Activated naive CD4-positive, alpha-beta T cell treated with anti-CD3 and anti-CD28 coated beads for 36 hours (primary cell): ENCODE measurements around the gene PRSS3. TPM values are rescaled to one million over a fixed set of nuclear protein-coding genes. Genes with fewer than 3 reads are reported as not detected.
"Not testable (repeated sequence)": the region's sequence is repeated elsewhere in the genome, so short reads cannot be mapped to it uniquely, and the experiment has no call there.

Experiments
- CTCF ChIA-PET: fragments of 350-600 bp; sonication (Branson Sonifier 250); formaldehyde crosslinking; loops from one replicate; lab custom pipeline; 2021; ENCODE audit warnings: antibody characterized with exemption; lab: Charles Lee
- DNase-seq: peaks from one replicate; pipeline ENCODE4 v3.0.0-alpha.2; 2020
- H3K27ac Mint-ChIP-seq: one replicate; pipeline ENCODE4 v1.8.0; 2021; ENCODE audit warnings: mild to moderate bottlenecking, mixed read lengths
- H3K27me3 Mint-ChIP-seq: one replicate; pipeline ENCODE4 v1.8.0; 2021; ENCODE audit warnings: low read depth, mixed read lengths
- H3K36me3 Mint-ChIP-seq: one replicate; pipeline ENCODE4 v1.8.0; 2021; ENCODE audit warnings: low read depth, mixed read lengths
- H3K4me1 Mint-ChIP-seq: one replicate; pipeline ENCODE4 v1.8.0; 2021; ENCODE audit warnings: low read depth, mixed read lengths
- H3K4me3 Mint-ChIP-seq: one replicate; pipeline ENCODE4 v1.8.0; 2021; ENCODE audit warnings: mild to moderate bottlenecking, moderate library complexity, mixed read lengths
- H3K9me3 Mint-ChIP-seq: one replicate; pipeline ENCODE4 v1.8.0; 2021; ENCODE audit warnings: mixed read lengths
- intact Hi-C: fragments of 100-400 bp; cut with micrococcal nuclease; formaldehyde crosslinking; loops from one replicate; pipeline ENCODE4 v1.15.1; 2023
- total RNA-seq, 2 experiments: library from RNA; stranded (reverse); gene quantifications; one replicate each; pipeline ENCODE4 v1.2.3, GENCODE V29; 2021

The PRSS3 gene
- total RNA-seq, 2 experiments from 2014 or later: not detected

DNA sequence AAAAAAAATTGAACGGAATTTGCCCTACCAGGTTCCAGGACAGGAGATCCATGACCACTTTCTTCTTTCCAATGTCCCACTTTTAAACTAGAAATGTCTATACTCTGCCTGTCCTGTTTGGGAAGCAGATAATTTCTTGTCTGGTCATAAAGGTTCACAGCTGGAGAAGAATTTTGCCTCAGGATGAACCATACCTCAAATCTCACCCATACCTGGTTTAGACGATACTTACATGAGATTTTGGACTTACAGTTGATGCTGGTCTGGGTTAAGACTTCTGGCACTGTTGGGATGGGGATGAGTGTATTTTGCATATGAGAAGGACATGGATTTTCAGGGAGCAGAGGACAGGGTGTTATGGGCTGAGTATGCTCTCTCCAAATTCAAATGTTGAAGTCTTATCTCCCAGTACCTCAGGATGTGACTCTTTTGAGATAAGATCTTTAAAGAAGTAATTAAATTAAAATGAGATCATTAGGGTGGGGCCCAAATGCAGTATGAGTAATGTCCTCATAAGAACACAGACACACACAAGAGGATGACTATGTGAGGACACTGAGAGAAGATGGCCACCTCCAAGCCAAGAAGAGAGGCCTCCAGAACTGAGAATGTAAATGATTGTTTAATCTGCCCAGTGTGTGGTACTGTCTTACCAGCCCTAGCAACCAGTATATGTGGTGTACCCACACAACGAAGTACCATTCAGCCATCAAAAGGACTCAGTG, 25.0 kb upstream of the PRSS3 start:
- CTCF ChIA-PET, H3K9me3 Mint-ChIP-seq: not testable (repeated sequence)

DNA sequence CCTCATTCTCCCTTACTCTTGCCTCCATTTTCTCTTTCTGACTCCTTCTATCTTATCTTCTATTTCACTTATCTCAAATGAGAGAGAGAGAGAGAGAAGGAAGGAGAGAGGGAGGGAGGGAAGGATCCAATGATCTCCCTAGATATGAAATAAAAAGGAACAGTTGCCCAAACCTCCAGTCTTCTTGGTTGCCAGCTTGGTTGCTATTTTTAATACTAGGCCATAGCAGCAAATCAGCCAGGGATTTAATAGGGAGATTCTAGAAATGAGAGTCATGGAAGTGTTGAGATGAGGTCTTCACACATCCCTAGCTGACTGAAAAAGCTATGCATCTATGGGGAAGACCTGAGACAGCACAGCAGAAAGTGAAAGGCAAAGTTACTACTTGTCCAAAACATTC, 22.2 kb upstream of the PRSS3 start:
- H3K4me1 Mint-ChIP-seq, H3K27ac Mint-ChIP-seq: not testable (repeated sequence)
- CTCF ChIA-PET: interaction anchor here (1.0 kb wide), 1 partner anchor 149 kb away, joined by 3 read pairs; no protein-coding TSS in a partner anchor

More for the DNA sequence above, 25.0 kb upstream of the PRSS3 start:
- H3K4me3 Mint-ChIP-seq, DNase-seq, H3K36me3 Mint-ChIP-seq, intact Hi-C loops, H3K27me3 Mint-ChIP-seq, H3K4me1 Mint-ChIP-seq, H3K27ac Mint-ChIP-seq: not testable (repeated sequence)

DNA sequence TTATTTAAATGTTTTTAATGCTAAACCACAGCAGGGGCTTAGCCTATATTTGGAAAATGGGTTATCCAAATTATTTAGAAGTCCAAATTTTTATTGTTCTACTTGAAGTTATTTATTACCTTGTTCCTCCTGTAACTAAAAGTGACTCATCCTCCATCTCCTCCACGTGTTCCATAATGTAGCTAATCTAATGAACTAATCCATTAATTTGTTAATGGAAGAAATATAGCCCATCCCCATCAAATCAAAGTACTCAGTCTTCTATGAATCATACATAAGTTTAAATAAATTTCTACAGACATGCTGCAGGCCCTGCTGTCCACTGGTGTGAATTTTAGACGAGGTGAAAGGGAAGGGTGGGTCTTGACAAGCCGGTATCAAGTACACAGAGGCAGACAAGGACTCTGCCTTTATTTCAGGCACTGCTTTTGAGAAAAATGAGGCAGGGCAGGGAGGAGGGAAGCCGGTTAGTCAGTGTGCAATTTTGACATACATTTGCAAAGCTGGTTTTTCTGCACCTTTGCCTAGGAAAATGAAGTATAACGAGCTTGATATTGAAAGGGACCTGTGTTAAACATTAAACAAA, 21.2 kb upstream of the PRSS3 start:
- H3K4me3 Mint-ChIP-seq, H3K4me1 Mint-ChIP-seq, intact Hi-C loops, CTCF ChIA-PET, H3K27ac Mint-ChIP-seq, H3K36me3 Mint-ChIP-seq, H3K27me3 Mint-ChIP-seq, H3K9me3 Mint-ChIP-seq, DNase-seq: not testable (repeated sequence)

More for the DNA sequence above, 22.2 kb upstream of the PRSS3 start:
- DNase-seq, H3K36me3 Mint-ChIP-seq, H3K9me3 Mint-ChIP-seq, intact Hi-C loops, H3K27me3 Mint-ChIP-seq, H3K4me3 Mint-ChIP-seq: not testable (repeated sequence)

DNA sequence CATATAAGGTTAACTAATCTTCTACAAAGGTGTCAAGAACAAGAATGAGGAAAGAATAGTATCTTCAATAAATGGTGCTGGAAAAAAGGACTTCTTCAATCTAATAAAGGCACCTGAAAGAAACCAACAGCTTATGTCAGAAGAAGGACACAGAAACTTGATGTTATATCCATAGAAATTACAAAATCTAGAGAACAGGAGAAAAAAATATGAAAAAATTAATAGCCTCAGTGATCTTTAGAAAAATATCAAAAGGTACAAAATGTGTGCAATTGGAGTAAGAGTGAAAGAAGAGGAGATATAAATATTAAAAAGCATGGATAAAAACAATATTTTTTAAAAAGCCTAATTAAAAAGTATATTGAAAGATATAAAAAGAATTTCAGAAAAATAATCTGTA, 18.8 kb upstream of the PRSS3 start:
- no peaks in the 10 kb centered on the region for H3K9me3 Mint-ChIP-seq
- no peak for DNase-seq
- H3K4me3 Mint-ChIP-seq: no peak overlapping the region
- intact Hi-C loops: no loop called here
- CTCF ChIA-PET: interaction anchor here (0.6 to 3.4 kb wide), 5 partner anchors 17 to 333 kb away, joined by 3 to 10 read pairs (median 4); no protein-coding TSS in a partner anchor
- H3K36me3 Mint-ChIP-seq: no peaks in the 10 kb centered on the region
- peaks cover 2% of the 10 kb centered on the region for H3K4me1 Mint-ChIP-seq
- H3K27me3 Mint-ChIP-seq: no peaks in the 10 kb centered on the region
- H3K27ac Mint-ChIP-seq: no peak overlapping the region

DNA sequence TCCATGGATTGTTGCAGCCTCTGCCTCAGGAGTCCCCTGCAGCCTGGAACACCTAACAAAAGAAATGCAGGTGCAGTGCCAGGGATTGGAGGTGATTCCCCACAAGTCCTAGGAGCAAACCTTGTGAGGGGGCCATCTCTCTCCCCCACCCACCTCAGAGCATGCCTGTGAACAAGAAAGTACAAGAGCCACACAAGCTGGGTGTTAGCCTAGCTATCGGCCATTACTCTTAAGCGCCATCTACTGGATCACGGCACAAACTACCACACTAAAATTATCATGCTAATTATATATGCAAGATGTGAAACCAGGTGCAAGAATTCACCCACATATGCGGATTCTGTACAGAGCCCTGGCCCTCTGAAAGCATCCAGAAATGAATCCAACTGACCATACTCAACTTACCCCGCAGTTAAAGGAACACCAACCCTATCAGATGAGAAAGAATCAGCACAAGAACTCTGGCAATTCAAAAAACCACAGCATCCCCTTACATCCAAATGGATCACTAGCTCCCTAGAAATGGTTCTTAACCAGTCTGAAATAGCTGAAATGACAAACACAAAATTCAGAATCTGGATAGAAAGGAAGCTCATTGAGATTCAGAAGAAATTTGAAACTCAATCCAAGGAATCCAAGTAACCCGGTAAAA, 16.5 kb upstream of the PRSS3 start:
- no peak overlapping the region for H3K27ac Mint-ChIP-seq
- CTCF ChIA-PET: interaction anchor here (0.6 to 3.4 kb wide), 24 partner anchors 9 to 588 kb away, joined by 3 to 12 read pairs (median 3); no protein-coding TSS in a partner anchor
- H3K4me3 Mint-ChIP-seq: no peak overlapping the region
- intact Hi-C loops: loop anchor here (1.0 kb wide), 2 partner anchors 41 to 155 kb away; no protein-coding TSS in a partner anchor
- no peaks in the 10 kb centered on the region for H3K27me3 Mint-ChIP-seq
- DNase-seq: peak; percentile 70
- no peaks in the 10 kb centered on the region for H3K9me3 Mint-ChIP-seq
- H3K36me3 Mint-ChIP-seq: no peaks in the 10 kb centered on the region
- peaks cover 2% of the 10 kb centered on the region for H3K4me1 Mint-ChIP-seq

DNA sequence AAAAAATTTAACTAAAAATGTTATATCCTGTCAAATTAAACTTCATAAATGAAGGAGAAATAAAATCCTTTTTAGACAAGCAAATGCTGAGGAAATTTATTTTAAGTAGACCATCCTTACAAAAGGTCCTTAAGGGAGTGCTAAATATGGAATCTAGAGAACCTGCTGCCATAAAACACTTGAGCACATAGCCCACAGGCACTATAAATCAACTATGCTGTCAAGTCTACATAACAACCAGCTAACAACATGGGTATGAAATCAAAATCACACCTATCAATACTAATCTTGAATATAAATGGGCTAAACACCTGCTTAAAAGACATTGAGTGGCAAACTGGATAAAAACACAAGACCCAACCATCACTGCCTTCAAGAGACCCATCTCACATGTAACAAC, 15.1 kb upstream of the PRSS3 start:
- Mint-ChIP-seq H3K9me3 (no peaks in the 10 kb centered on the region), H3K27me3 (no peaks in the 10 kb centered on the region), H3K4me3 (no peak overlapping the region), H3K4me1 (peaks cover 2% of the 10 kb centered on the region), H3K36me3 (no peaks in the 10 kb centered on the region), H3K27ac (no peak overlapping the region)
- intact Hi-C loops: no loop called here
- CTCF ChIA-PET: interaction anchor here (1.5 to 2.4 kb wide), 2 partner anchors 156 to 405 kb away, joined by 5 to 12 read pairs; no protein-coding TSS in a partner anchor
- DNase-seq: no peak

DNA sequence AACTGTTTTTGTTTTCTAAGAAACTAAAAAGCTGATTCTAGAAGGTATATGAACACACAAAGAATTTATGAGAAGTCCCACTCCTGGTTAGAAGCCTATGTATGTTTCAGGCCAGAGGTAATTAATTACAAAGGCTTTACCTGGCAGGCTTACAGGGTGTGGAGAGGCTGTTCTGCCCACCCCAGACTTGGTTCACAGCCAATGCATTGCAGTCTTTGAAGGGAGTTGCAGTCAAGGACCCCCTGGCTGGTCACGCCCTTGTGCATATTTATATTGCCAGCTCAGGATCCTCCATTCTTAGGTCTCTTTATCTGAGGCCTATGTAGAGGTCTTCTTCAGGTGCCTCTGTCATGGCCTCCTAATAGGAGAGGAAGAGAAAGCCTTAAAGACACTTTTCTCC, 13.6 kb upstream of the PRSS3 start:
- Mint-ChIP-seq H3K9me3 (no peaks in the 10 kb centered on the region), H3K27me3 (no peaks in the 10 kb centered on the region), H3K4me1 (peaks cover 2% of the 10 kb centered on the region), H3K36me3 (no peaks in the 10 kb centered on the region), H3K4me3 (no peak overlapping the region), H3K27ac (no peak overlapping the region)
- intact Hi-C loops: no loop called here
- DNase-seq: no peak
- CTCF ChIA-PET: no interaction called here

DNA sequence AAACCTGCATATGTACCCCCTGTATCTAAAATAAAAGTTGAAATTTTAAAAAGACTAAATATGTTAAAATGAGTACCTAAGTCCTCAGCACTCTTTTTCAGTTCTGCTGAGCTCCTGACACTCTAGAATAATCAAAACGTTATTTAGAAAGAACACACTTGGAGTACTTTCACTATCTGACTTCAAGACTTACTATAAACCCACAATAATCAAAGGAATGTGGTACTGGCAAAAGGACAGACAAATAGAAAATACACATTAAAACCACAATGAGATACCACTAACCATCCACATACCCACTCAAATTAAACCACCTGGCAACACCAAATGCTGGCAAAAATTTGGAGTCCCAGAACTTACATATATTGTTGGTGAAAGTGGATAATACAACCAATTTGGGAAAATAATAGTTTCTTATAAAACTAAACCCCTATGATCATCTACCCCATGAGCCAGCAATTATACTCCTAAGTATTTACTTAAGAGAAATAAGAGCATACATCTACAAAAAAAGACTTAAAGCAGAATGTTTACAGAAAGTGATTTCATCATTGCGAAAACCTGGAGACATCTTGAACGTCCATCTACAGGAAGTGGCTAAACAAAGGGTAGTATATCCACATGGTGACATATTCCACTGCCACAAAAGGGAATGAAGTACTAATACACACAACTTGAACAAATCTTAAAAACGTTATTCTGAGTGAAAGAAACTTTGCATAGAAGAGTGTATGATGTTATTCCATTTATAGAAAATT, 12.8 kb upstream of the PRSS3 start:
- H3K9me3 Mint-ChIP-seq: no peaks in the 10 kb centered on the region
- H3K36me3 Mint-ChIP-seq: no peaks in the 10 kb centered on the region
- H3K27ac Mint-ChIP-seq: no peak overlapping the region
- CTCF ChIA-PET: no interaction called here
- H3K4me1 Mint-ChIP-seq: peaks cover 2% of the 10 kb centered on the region
- DNase-seq: no peak
- intact Hi-C loops: no loop called here
- no peaks in the 10 kb centered on the region for H3K27me3 Mint-ChIP-seq
- H3K4me3 Mint-ChIP-seq: no peak overlapping the region

DNA sequence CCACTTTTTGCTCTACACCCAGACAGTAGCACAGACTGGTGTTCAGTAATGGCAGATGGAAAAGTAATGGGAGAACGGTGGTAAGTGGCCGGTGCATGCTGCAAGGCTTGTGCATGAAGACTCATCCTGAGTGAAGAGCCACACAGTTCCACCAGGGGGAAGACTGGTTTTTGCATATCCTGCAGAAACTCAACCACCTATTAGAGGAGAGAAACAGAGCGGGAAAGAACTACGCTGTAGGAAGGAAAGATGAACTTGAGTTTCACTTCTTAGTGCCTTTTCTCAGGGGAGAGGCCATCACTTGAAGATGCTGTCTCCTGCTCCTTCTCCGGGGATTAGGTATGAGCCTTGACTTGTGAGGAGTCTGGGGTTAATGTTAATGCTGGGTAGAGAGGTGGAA, 9.4 kb upstream of the PRSS3 start:
- intact Hi-C loops: no loop called here
- Mint-ChIP-seq H3K4me3 (no peak overlapping the region), H3K27me3 (no peaks in the 10 kb centered on the region), H3K27ac (no peak overlapping the region), H3K9me3 (no peaks in the 10 kb centered on the region), H3K4me1 (no peaks in the 10 kb centered on the region), H3K36me3 (no peaks in the 10 kb centered on the region)
- CTCF ChIA-PET: no interaction called here
- DNase-seq: no peak

DNA sequence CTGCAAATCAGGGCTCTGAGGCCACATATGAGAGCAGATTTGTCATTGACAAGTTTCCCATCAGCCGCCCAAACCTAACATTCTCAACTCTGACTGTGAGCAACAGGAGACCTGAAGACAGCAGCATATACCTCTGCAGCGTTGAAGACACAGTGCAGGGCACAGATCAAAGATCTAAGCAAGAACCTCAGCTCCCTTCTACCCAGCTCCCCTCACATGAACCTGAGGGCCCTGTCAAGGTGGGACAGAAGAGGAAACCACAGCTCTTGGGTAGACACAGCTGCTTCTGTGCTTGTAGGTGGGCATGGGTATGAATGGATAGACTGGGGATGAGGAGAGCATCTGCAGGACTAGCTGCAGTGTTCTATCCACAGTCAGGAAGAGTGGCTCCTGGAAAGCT, 8.7 kb upstream of the PRSS3 start:
- no peak overlapping the region for H3K27ac Mint-ChIP-seq
- CTCF ChIA-PET: interaction anchor here (1.4 to 2.7 kb wide), 2 partner anchors 8 to 65 kb away, joined by 5 to 10 read pairs; no protein-coding TSS in a partner anchor
- no peak for DNase-seq
- H3K36me3 Mint-ChIP-seq: no peaks in the 10 kb centered on the region
- H3K27me3 Mint-ChIP-seq: no peaks in the 10 kb centered on the region
- intact Hi-C loops: no loop called here
- no peaks in the 10 kb centered on the region for H3K4me1 Mint-ChIP-seq
- H3K4me3 Mint-ChIP-seq: no peak overlapping the region
- H3K9me3 Mint-ChIP-seq: no peaks in the 10 kb centered on the region

DNA sequence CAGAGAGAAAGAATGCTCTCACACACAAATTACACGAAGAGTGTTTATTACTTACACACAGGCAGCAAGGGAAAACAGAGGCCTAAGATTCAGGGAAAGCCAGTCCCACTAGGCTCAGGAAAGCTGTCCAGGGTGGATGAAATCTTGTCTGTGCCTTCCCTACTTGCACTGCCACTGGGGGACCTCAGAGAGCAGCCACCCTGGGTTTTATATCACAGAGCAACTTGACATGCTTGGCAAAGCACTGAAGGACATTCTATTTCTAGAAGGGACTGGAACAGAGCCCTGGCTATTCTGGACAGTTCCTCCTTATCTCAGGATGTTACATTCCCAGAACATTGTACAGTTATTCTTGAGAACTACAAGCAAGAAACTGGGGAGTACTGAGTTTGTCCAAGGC, 7.5 kb upstream of the PRSS3 start:
- no peaks in the 10 kb centered on the region for H3K4me1 Mint-ChIP-seq
- H3K9me3 Mint-ChIP-seq: no peaks in the 10 kb centered on the region
- intact Hi-C loops: no loop called here
- CTCF ChIA-PET: interaction anchor here (0.6 to 2.7 kb wide), 2 partner anchors 9 to 26 kb away, joined by 3 to 10 read pairs; no protein-coding TSS in a partner anchor
- no peak for DNase-seq
- H3K36me3 Mint-ChIP-seq: no peaks in the 10 kb centered on the region
- no peak overlapping the region for H3K4me3 Mint-ChIP-seq
- no peak overlapping the region for H3K27ac Mint-ChIP-seq
- H3K27me3 Mint-ChIP-seq: no peaks in the 10 kb centered on the region

DNA sequence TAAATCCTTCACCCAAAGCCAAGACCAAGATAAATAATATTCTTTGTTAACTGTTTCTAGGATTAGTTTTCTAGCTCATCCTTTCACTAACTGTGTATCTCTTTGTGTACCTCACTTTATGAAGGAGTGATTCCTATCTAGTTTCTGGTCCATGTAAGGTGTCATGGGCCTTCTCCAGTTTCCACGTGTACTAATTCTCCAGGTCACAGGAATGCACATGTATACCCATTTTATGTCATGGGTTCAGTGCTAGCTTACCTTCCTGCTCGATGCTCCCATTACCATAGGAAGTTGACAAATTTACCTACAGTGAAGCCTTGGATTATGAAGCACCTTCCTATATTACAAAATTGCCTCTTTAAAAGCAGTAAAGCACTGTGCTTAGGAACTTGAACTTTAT, 5.9 kb upstream of the PRSS3 start:
- H3K4me1 Mint-ChIP-seq, H3K27me3 Mint-ChIP-seq, intact Hi-C loops, H3K36me3 Mint-ChIP-seq, H3K4me3 Mint-ChIP-seq, H3K27ac Mint-ChIP-seq, DNase-seq, H3K9me3 Mint-ChIP-seq: not testable (repeated sequence)
- CTCF ChIA-PET: interaction anchor here (0.6 to 2.2 kb wide), 2 partner anchors 11 to 285 kb away, joined by 3 to 7 read pairs; no protein-coding TSS in a partner anchor
